ENCODE measurements around the gene ARHGAP21. TPM values are rescaled to one million over a fixed set of nuclear protein-coding genes. Genes with fewer than 3 reads are reported as not detected.
"Not testable (repeated sequence)": the region's sequence is repeated elsewhere in the genome, so short reads cannot be mapped to it uniquely, and the experiment has no call there.

ARHGAP21 gene
- total RNA-seq (2014; rRNA removed; shearing (Covaris generic)): 22.3 and 26.4 TPM in 2 replicates

DNA sequence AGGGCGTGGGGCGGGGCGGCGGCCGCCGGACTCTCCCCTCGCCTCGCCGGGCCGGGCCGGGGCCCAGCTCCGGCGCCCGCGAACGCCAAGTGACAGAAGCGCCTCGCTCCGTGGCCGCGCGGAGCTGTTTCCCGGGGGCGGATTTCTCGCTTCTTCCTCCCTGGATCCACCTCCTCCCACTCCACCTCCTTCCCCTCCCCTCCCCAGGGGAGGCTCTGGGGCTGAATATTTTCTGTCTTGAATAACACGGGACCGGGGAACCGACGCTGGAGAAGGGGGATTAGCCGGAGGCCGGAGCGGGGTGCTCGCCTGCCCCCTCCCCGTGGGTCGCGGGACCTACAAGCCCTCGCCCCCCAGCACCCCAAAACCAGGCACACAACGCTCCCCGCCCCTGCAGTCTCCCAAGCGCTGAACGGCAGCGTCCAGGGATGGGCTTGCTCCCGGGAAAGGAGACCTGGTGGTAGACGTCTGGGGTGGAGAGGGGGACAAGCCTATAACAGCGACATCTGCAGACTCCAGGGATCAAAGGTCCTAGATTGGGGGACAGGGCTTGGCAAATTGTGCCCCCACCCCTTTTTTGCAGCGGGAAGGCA, at the start of gene ARHGAP21:
TSS of gene ARHGAP21 (minus strand) at position 100 of the 593 bp plus-strand sequence. CDS start 1,988 bp downstream, outside the sequence.
- DNase-seq (ENCODE audit: low read depth): peak; percentile 71

- DNase-seq (ENCODE audit: low read depth): no peak
Observed at GRCh38 chr10:24771943-24772694, 48.4 kb upstream of the ARHGAP21 start.

GRCh38 chr10:24764991-24765390, 41.3 kb upstream of the ARHGAP21 start:
- DNase-seq (ENCODE audit: low read depth): not testable (repeated sequence)

GRCh38 chr10:24762966-24763623, 39.4 kb upstream of the ARHGAP21 start:
- peak; percentile 44 for DNase-seq (ENCODE audit: low read depth)

- DNase-seq (ENCODE audit: low read depth): peak; percentile 1
Observed at GRCh38 chr10:24762161-24762924, 38.7 kb upstream of the ARHGAP21 start.

- no peak for DNase-seq (ENCODE audit: low read depth)
Observed at GRCh38 chr10:24759672-24760071, 36.0 kb upstream of the ARHGAP21 start.

GRCh38 chr10:24758254-24758653, 34.6 kb upstream of the ARHGAP21 start:
- DNase-seq (ENCODE audit: low read depth): not testable (repeated sequence)

GRCh38 chr10:24756283-24756682, 32.6 kb upstream of the ARHGAP21 start:
- DNase-seq (ENCODE audit: low read depth): no peak

- no peak for DNase-seq (ENCODE audit: low read depth)
Observed at GRCh38 chr10:24751716-24752115, 28.0 kb upstream of the ARHGAP21 start.

DNA sequence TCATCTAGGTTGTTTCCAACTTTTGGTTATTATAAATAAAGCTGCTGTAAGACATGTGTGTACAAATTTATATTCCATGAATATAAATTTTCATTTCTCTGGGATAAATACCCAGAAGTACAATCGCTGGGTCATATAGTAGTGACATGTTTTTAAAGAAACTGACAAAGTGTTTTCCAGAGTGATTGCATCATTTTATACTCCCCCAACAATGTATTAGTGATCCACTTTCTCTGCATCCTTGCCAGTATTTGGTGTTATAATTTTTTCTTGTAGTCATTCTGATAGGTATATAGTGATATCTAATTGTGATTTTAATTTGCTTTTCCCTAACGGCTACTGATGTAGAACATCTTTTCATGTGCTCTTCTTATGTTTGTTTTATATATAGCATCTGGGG, 27.0 kb upstream of the ARHGAP21 start:
- no peak for DNase-seq (ENCODE audit: low read depth)

DNA sequence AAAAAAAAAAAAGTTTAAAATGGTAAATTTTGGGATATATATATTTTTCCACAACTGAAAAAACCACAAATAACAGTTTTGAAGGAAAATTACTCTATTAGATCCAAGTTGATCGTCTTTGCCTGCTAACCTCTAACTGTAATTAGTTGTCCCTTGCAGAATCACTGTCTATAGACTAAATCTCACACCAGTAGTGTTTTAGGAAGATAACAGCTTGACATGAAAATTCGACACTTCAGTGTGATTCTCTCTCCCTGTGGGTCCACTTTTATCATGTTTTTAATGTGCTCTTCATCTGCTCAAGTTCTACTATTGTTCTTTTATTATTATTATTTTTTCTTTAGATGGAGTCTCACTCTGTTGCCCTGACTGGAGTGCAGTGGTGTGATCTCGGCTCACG, 24.5 kb upstream of the ARHGAP21 start:
- DNase-seq (ENCODE audit: low read depth): no peak

DNA sequence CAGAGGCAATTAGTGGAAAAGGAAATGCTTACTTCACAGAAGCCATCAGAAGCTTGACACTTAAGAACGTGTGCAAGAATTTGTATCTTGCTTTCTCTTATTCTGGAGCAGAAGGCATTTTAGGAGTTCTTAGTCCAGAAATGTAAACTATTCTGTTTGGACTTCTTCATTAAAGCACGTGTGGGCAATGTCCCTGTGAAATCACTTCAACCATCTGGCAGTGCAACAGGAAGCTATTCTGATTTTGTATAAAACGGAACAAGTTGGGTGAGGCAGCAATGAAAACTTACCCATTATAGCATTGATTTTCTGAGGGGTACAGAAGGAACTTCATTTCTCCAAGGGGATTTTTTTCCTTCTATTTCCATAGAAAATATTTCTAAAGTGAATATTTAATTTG, 21.3 kb upstream of the ARHGAP21 start:
- DNase-seq (ENCODE audit: low read depth): no peak

DNA sequence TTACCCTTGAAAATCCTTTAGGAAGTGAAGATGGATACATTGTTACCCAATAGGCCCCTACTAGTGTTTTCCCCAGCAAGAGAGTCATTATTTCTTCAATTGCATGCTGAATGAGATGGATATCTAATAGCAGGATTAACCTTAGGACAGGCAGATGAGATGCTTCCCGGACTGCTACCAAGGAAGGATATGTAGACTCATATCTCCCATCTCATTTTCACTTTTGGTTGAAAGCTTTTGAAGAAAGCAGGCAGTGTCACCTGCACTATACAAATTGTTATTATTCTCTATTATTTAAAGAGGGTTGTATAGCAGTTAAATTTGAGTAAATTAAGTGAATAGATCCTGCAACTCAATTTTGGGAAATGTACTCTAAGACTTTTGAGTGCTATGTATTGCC, 17.0 kb upstream of the ARHGAP21 start:
- DNase-seq (ENCODE audit: low read depth): no peak

DNA sequence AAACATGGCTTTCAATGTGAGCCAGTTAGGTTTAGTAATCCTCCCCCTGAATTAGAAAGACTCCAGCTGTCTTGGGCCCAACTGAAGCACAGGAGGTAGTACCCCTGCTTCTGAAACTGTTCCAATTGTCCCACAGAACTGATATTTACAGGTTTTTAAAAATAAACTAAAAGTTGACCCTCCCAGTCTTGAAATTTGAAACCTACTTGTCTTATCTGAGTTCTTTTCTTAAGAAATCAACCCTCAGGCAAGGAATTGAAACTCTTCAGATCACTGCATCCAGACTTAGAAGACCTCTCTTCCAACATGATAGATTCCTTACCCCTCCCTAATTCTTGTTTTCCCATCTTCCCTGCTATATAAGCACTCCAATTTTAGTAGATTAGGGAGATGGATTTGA, 13.3 kb upstream of the ARHGAP21 start:
- peak; percentile 32 for DNase-seq (ENCODE audit: low read depth)

DNA sequence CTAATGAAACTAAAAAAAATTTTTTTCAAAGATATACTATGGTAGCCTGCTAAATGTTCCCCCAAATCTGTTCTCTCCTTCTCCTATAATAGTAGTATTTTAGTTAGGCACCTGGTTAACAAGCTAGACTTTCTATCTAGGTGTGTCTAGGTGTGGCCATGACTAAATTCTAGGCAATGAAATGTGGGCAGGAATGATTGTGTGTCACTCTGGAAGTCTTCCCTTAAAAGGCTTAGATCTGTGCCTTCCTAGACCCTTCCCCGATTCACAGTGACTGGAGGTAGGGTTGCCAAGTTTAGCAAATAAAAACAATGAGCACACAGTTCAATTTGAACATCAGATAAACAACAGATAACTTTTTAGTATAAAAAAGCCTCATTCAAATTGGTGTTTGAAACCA, 8.3 kb upstream of the ARHGAP21 start:
- DNase-seq (ENCODE audit: low read depth): no peak

GRCh38 chr10:24730811-24731210, 7.1 kb upstream of the ARHGAP21 start:
- no peak for DNase-seq (ENCODE audit: low read depth)

DNA sequence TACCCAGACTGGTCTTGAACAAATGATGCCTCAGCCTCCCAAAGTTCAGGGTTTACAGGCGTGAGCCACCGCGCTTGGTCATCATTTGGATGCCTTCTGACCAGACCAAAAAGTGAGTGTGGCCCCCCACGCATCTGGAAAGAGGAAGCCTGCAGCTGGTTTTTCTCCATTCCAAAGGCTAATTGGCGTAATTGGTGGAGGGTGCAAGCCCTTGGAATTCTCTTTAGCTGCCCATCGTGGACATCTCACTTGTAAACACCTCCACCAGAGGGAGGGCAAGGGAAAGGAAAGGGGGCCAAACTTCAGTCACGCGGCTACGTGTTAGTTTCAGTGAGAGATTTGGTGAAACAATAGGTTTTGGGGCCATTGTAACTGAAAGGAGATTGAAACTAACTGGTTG, 4.1 kb upstream of the ARHGAP21 start:
- DNase-seq (ENCODE audit: low read depth): no peak

- DNase-seq (ENCODE audit: low read depth): no peak
Observed at GRCh38 chr10:24726626-24727025, 2.9 kb upstream of the ARHGAP21 start.

DNA sequence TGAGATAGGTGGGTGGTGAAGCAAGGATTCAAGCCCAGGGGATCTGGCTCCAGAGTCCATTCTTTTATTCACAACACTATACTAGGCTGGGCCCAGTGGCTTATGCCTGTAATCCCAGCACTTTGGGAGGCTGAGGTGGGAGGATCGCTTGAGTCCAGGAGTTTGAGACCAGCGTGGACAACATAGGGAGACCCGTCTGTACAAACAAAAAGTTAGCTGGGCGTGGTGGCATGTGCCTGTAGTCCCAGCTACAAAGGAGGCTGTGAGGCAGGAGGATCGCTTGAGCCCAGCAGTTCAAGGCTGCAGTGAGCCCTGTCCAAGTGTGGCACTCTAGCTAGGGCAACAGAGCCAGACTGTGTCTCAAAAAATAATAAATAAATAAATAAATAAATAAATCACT, 2.3 kb upstream of the ARHGAP21 start:
- not testable (repeated sequence) for DNase-seq (ENCODE audit: low read depth)

DNA sequence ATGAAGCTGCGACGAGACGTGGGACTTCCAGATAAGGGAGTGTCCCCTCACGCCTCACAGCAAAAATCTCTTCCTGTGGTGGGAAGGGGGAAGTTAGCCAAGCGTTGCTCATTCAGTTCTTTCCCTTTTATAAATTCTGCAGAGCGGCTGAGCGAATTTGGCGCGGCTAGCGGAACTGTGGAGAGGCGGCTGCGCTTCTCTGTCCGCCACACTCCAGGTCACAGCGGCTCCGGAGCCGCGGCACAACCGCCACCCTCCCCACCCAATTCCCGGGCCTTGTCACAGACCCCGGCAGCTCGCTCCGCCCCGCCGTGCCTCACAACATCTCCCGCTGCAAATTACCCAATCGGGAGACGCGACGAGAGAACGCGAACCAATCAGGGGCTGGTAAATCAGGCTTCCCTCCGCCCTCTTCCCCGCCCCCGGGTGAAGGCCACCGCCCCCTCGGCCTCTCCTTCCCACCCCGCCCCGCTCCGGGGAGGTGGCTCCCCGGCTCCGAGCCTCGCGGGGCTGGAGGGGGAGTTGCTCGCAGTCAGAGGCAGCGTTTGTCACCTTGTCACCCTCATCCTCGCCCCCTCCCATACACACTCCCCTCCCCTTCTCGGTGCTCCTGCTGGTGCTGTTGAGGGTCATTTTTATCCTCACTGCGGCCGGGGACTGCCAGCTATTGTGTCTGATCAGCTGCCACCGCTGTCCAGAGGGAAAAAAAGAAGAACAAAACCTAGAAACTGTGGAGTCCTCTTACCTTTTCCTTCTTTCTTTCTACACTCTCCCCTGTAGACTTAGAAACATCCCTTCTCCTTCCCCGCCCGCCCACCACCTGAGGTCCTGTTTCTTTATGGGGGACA, 918 bp upstream of the ARHGAP21 start:
- peak; percentile 91 for DNase-seq (ENCODE audit: low read depth)

DNA sequence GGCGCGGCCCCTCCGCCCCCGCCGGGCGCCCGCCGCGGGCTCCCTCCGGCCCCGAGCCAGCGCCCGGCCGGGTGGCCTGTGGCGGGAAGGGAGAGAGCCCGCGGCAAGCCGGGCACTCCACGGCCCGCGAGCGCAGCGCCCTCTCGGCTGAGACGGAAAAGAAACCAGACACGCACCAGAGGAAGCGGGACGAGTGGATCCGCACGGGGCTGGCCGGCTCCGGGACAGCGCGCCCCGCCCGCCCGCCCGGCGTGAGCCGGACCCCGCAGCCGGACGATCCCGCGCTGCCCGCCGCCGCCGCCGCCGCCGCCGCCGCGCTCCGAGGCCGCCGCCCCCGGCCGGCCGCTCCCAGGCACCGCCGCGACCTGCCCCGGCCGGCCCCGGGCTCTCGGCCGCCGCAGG, 300 bp downstream of the ARHGAP21 start:
- DNase-seq (ENCODE audit: low read depth): peak; percentile 17
